ENCODE data around the gene STOM.

GRCh38 chr9:121399126-121399882 is 29.3 kb upstream of the STOM start:
- no peak for TF ChIP-seq CTCF (IDR thresholded peaks at IDR 0.05; ENCODE audit: low read length)
- no peak for TF ChIP-seq EZH2 (optimal IDR thresholded peaks at IDR 0.05; ENCODE audit: low read depth, low read length)

All from MM.1S (cell line).